ENCODE results near the gene ENOX1.

ENOX1 gene

DNA sequence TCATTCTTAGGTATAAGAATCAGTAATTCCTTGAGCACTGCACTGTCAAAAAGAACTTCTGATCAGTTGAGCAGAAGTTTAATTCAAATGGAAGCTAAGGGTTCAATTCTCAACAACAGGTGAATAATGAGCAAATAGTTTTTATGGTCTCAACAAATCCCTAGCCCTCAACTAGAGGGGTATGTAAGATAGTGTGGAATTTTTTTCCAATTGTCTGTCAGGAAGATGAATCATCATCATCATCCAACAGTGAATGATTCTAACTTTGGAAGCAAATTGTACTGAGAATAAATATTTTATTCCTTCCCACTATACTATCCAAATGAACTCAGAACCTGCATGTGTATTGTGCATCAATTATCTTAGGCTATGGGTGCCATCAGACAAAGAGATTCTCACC lies 372.7 kb downstream of the ENOX1 start:
- H3K27me3 Mint-ChIP-seq (ENCODE audit: low read depth), result peaks cover 4% of the 10 kb centered on the region
- H3K9me3 Mint-ChIP-seq, result no peaks in the 10 kb centered on the region
- H3K36me3 Mint-ChIP-seq (ENCODE audit: low read depth), result no peaks in the 10 kb centered on the region
- no peaks in the 10 kb centered on the region for H3K4me1 Mint-ChIP-seq (ENCODE audit: low read depth)
- no peak overlapping the region for H3K27ac Mint-ChIP-seq
- no peak overlapping the region for H3K4me3 Mint-ChIP-seq

DNA sequence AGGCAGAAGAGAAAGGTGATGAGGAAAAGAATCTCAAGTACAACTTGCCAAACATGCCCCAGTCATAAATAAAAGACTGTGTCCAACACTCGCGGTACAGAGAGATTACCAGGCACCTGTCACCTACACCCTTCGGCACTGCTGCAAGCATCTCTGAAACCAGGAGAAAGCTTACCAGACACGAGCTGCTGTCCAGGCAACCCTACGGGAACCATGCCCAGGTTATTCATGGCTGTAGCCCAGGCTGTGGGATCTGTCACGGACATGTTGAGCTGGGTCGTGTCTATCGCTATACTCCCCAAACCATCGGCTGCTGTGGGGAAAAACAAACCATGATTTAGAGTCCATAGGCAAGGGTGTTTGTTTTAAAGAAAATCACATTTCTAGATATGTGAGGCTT lies 375.0 kb downstream of the ENOX1 start:
- Mint-ChIP-seq H3K27me3 (ENCODE audit: low read depth) (peaks cover 10% of the 10 kb centered on the region), H3K36me3 (ENCODE audit: low read depth) (no peaks in the 10 kb centered on the region), H3K4me1 (ENCODE audit: low read depth) (no peaks in the 10 kb centered on the region)

DNA sequence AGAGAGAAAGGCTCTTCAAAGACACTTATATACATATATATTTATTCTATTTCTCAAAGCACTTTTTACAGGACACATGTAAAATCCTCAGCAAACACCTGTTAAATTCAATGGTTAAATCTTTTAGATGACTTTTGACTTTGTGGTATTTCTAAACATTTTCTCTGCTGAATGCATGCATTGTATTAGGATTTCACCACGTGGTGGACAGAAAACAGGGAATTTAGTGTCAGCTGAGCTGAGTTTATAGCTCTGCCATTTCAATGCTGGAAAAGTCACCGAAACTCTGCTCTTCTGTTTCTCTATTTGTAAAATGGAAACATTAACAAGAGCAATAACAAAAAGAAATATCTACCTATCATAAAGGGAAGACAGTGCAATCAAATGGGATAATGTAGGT lies 375.6 kb downstream of the ENOX1 start:
- H3K4me1 Mint-ChIP-seq (ENCODE audit: low read depth), result no peaks in the 10 kb centered on the region
- H3K36me3 Mint-ChIP-seq (ENCODE audit: low read depth), result no peaks in the 10 kb centered on the region
- H3K27ac Mint-ChIP-seq, result no peak overlapping the region
- peaks cover 10% of the 10 kb centered on the region for H3K27me3 Mint-ChIP-seq (ENCODE audit: low read depth)
- H3K9me3 Mint-ChIP-seq, result no peaks in the 10 kb centered on the region
- no peak overlapping the region for H3K4me3 Mint-ChIP-seq

More for the DNA sequence above, 375.0 kb downstream of the ENOX1 start:
- Mint-ChIP-seq H3K27ac (no peak overlapping the region), H3K4me3 (no peak overlapping the region), H3K9me3 (no peaks in the 10 kb centered on the region)

DNA sequence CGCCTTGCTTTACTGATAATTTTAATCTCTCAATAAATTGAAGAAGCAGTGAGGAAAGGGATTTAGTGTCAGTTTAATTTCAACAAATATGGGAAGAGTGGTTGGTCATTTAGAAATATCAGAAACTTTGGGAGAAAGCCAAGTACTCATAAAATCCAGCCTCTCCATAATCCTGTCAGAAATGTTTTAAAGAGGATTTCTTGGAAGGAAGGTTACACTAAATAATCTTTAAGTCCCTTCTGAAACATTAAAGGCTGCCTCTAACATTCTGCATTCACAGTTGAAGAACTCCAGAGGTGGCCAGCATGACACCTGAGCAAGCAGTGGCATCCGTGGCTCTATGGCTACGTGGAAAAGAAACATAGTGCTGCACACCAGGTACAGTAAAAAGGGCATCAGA lies 378.5 kb downstream of the ENOX1 start:
- Mint-ChIP-seq H3K36me3 (ENCODE audit: low read depth) (no peaks in the 10 kb centered on the region), H3K4me3 (no peak overlapping the region), H3K27me3 (ENCODE audit: low read depth) (peaks cover 14% of the 10 kb centered on the region), H3K4me1 (ENCODE audit: low read depth) (no peaks in the 10 kb centered on the region), H3K27ac (no peak overlapping the region), H3K9me3 (no peaks in the 10 kb centered on the region)

DNA sequence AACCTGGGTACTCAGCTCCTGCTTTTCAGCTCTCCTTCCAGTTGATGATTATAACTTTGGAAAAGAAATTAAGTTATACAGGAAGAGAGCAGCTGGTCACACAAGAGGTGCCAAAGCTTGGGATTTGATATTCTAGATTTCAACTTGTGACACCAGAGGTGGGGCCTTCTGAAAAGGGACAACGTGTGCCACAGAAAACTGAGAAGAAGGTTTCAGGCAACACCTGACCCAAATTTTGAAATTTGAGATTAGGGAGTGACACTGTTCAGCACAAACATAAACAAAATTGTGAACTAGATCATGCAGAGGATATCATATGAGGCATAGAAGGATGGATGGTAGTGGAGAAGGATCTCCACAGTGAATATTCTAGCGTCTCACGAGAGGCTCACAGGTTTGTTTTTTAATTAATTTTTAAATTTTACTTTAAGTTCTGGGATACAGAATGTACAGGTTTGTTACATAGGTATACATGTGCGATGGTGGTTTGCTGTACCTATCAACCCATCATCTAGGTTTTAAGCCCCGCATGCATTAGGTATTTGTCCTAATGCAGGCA lies 379.7 kb downstream of the ENOX1 start:
- H3K27me3 Mint-ChIP-seq (ENCODE audit: low read depth), result peaks cover 13% of the 10 kb centered on the region
- no peaks in the 10 kb centered on the region for H3K4me1 Mint-ChIP-seq (ENCODE audit: low read depth)
- H3K9me3 Mint-ChIP-seq, result no peaks in the 10 kb centered on the region
- no peak overlapping the region for H3K4me3 Mint-ChIP-seq
- H3K36me3 Mint-ChIP-seq (ENCODE audit: low read depth), result no peaks in the 10 kb centered on the region
- no peak overlapping the region for H3K27ac Mint-ChIP-seq

DNA sequence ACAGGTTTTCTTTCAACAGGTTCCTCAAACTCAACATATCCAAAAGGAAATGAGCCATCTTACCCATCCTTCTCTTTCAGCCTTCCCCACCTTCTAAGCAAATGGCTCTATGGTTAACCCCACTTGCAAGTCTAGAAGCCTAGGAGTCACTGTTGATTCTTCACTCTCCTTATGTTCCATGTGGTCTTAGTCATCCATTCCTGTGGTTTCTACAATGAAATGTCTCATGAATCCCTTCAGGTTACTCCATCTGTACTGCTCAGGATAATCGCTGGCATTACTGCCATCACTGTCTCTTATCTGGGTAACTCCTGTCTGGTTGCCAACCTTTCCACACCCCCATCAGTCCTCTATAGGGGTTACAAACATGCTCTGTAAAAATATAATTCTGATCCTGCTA lies 381.3 kb downstream of the ENOX1 start:
- no peaks in the 10 kb centered on the region for H3K4me1 Mint-ChIP-seq (ENCODE audit: low read depth)
- H3K27ac Mint-ChIP-seq, result no peak overlapping the region
- H3K36me3 Mint-ChIP-seq (ENCODE audit: low read depth), result no peaks in the 10 kb centered on the region
- H3K27me3 Mint-ChIP-seq (ENCODE audit: low read depth), result peaks cover 17% of the 10 kb centered on the region
- no peaks in the 10 kb centered on the region for H3K9me3 Mint-ChIP-seq
- H3K4me3 Mint-ChIP-seq, result no peak overlapping the region

DNA sequence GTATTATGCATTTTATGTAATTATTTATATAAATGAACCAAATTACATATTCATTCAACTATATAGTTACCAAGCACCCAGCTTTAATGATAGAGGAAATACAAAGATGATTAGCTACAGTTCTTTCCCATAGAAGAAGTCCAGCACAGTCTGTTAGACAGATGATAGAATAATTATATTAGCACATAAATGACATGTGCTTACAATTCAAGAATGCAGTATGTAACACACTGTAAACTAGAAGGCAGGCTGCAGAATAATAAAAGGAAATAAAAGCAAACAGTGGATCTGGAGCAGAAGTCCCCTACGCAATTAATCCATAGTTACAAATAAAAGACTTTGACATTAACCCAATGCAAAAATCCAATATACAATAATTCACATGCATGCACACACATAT lies 384.4 kb downstream of the ENOX1 start:
- no peaks in the 10 kb centered on the region for H3K36me3 Mint-ChIP-seq (ENCODE audit: low read depth)
- no peaks in the 10 kb centered on the region for H3K9me3 Mint-ChIP-seq
- no peaks in the 10 kb centered on the region for H3K4me1 Mint-ChIP-seq (ENCODE audit: low read depth)
- no peak overlapping the region for H3K27ac Mint-ChIP-seq
- no peak overlapping the region for H3K4me3 Mint-ChIP-seq
- H3K27me3 Mint-ChIP-seq (ENCODE audit: low read depth), result peaks cover 24% of the 10 kb centered on the region

DNA sequence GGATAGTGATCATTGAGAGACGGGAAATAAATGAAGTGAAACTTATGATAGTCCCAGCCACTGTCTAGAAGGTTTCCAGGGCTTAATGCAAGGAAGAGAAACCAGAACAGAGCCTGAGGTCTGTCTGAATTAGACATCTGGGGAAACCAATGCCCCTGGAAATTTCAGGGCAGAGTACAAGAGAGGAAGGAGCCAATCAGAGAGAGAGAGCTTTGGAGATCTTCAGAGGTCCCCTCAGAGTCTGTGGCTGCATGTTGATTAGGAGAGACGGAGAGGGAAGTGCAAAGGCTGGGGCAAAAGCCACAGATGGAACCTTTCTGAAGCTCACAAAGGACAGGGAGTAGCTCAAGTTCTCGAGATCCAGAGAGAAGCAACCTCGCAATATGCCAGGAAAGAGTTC lies 385.4 kb downstream of the ENOX1 start:
- no peaks in the 10 kb centered on the region for H3K4me1 Mint-ChIP-seq (ENCODE audit: low read depth)
- H3K36me3 Mint-ChIP-seq (ENCODE audit: low read depth), result no peaks in the 10 kb centered on the region
- H3K27ac Mint-ChIP-seq, result no peak overlapping the region
- H3K4me3 Mint-ChIP-seq, result no peak overlapping the region
- no peaks in the 10 kb centered on the region for H3K9me3 Mint-ChIP-seq
- peaks cover 24% of the 10 kb centered on the region for H3K27me3 Mint-ChIP-seq (ENCODE audit: low read depth)

DNA sequence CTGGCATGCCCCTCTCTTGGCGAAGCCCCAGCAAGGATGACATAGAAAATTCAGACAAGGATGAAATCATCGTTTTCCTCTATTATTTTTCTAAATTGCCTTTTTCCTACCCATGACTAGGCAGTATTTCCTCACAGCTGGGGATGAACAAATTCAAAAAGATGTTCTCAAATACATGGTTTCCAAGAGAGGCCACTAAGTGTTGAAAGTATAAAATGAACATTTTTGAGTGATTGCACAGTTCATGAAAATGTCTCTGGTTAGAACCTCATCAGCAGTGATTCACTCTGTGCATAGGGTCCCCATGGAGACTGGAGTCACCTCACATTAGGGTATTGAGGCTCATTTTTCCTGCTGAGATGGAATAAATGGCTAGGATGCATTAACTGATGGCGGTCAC lies 389.7 kb downstream of the ENOX1 start:
- Mint-ChIP-seq H3K27ac (no peak overlapping the region), H3K9me3 (no peaks in the 10 kb centered on the region), H3K4me3 (no peak overlapping the region), H3K4me1 (ENCODE audit: low read depth) (no peaks in the 10 kb centered on the region), H3K27me3 (ENCODE audit: low read depth) (peaks cover 17% of the 10 kb centered on the region), H3K36me3 (ENCODE audit: low read depth) (no peaks in the 10 kb centered on the region)

DNA sequence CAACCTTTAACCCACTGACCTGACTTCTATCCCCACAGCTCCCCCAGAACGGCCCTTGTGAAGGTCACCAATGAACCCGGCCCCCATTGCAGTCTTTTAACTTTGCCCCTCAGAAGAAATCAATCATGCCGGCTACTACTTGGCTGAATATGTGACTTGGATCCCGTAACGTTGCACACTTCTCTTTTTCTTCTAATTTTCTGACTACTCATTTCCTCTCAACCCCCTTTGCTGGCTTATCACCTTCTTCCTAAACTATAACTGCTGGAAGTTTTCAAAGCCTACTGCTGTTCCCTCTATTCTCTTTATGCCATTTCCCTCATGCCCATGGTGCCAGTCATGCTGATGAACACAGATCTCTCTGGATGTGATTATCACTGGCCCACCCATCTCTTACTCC lies 395.7 kb downstream of the ENOX1 start:
- peaks cover 7% of the 10 kb centered on the region for H3K27me3 Mint-ChIP-seq (ENCODE audit: low read depth)
- H3K36me3 Mint-ChIP-seq (ENCODE audit: low read depth), result no peaks in the 10 kb centered on the region
- H3K4me3 Mint-ChIP-seq, result no peak overlapping the region
- no peak overlapping the region for H3K27ac Mint-ChIP-seq
- no peaks in the 10 kb centered on the region for H3K4me1 Mint-ChIP-seq (ENCODE audit: low read depth)
- no peaks in the 10 kb centered on the region for H3K9me3 Mint-ChIP-seq

DNA sequence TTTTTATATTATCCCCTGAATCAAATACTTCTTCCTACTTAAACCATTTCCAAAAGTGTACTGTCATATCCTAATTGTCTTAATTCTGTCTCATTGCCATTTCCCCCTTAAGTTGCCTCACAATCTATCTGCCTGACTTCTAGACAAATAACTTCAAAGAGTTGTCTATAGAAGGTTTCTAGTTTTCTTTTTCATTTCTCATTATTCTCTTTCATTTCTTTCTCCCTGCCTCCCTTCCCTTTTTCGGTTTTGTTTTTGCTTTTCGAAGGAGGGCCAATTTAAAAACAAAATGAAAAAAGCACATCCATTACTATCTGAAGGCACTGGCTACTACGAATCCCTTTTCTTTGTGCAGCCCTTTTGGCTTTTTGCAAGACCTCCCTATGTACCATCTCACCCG lies 396.2 kb downstream of the ENOX1 start:
- no peaks in the 10 kb centered on the region for H3K36me3 Mint-ChIP-seq (ENCODE audit: low read depth)
- no peaks in the 10 kb centered on the region for H3K4me1 Mint-ChIP-seq (ENCODE audit: low read depth)
- H3K4me3 Mint-ChIP-seq, result no peak overlapping the region
- H3K9me3 Mint-ChIP-seq, result no peaks in the 10 kb centered on the region
- peaks cover 7% of the 10 kb centered on the region for H3K27me3 Mint-ChIP-seq (ENCODE audit: low read depth)
- no peak overlapping the region for H3K27ac Mint-ChIP-seq

DNA sequence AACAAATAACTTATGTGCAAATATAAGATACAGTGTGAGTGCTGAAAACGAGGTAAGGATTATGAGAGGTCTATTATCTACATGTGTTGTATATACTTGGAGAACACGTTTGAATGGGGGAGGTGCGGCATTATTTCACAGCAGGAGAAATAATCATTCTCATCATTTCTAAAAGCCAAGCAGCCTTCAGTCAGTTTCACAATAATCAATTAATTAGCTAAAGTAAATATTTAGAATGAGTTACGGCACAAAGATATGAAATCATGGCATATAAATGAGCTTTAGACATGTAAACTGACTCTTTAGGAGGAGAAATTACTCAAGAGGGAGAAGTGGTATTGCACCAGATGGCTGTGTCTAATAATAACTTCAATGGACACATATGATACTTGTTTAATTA lies 396.8 kb downstream of the ENOX1 start:
- H3K4me1 Mint-ChIP-seq (ENCODE audit: low read depth), result no peaks in the 10 kb centered on the region
- peaks cover 7% of the 10 kb centered on the region for H3K27me3 Mint-ChIP-seq (ENCODE audit: low read depth)
- no peak overlapping the region for H3K27ac Mint-ChIP-seq
- no peaks in the 10 kb centered on the region for H3K9me3 Mint-ChIP-seq
- H3K4me3 Mint-ChIP-seq, result no peak overlapping the region
- no peaks in the 10 kb centered on the region for H3K36me3 Mint-ChIP-seq (ENCODE audit: low read depth)

DNA sequence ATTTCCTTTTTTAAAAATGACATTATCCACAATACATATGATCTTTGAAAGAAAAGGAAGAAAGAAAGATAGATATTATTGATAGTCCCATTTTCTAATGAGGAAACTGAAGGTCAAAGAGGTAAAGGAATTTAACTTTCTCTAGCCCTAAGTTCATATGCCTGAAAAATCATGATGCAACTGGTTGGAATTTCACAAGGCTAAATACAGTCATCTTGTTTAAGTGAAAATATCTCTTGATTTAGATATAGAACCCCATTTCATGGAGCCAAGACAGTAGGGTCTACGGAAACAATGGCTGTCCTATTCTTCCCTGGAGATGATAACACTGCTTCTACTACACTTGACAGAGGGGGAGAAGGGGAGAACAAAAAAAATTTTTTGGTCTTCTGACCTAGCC lies 397.2 kb downstream of the ENOX1 start:
- Mint-ChIP-seq H3K4me1 (ENCODE audit: low read depth) (no peaks in the 10 kb centered on the region), H3K27ac (no peak overlapping the region), H3K4me3 (no peak overlapping the region), H3K9me3 (no peaks in the 10 kb centered on the region), H3K27me3 (ENCODE audit: low read depth) (peaks cover 7% of the 10 kb centered on the region), H3K36me3 (ENCODE audit: low read depth) (no peaks in the 10 kb centered on the region)

DNA sequence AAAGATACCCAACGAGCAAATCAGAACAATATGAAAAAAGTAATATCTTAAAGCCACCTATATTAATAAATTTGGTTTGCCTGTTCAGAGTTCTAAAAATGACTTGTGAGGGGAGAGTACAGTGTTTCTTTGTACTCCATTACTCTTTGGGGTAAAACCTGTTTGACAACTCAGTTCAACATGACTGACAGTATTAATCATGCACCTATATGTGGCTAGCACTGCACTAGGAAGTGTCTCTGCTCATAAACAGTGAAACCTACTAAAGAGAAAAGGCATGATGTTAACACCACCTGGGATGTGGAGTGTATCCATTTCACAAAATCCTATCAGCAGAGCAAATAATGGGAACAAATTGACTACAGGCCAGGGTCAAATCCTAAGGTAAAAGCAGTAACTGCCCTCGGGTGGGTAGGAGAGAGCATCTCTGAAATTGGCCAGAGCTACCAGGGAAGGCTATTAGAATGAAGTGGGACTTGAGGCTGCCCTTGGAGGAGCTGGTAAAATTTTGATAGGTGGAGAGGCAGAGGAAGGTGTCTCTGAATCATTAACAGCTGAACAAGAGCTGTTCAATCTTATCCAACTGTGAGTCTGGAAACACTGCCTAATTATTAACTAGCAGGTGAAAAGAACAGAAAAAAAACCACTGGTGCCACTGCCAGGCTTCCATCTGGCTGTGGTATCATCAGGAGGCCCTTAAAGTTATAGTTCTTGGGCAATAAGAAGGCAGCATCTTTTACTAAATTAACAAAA lies 398.3 kb downstream of the ENOX1 start:
- Mint-ChIP-seq H3K9me3 (no peaks in the 10 kb centered on the region), H3K27ac (no peak overlapping the region), H3K36me3 (ENCODE audit: low read depth) (no peaks in the 10 kb centered on the region), H3K4me3 (no peak overlapping the region), H3K27me3 (ENCODE audit: low read depth) (peaks cover 7% of the 10 kb centered on the region), H3K4me1 (ENCODE audit: low read depth) (no peaks in the 10 kb centered on the region)

DNA sequence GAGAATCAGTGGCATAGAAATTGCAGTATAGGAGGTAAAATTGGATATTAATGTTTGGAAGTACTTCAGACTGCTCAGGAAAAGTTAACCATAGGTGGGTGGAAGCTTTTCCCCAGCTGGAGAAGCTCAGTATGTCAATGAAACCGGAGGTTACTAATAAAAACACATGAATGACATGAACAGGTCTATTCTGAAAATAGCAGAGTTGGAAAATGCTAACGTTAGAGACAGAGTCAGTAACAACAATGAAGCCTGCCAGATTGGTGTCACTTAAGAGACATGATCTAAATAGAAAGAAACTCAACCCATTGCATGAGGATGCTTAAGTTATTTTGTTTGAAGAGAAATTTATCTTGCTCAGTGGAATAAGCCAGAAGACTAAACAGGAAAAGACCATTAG lies 398.9 kb downstream of the ENOX1 start:
- Mint-ChIP-seq H3K9me3 (no peaks in the 10 kb centered on the region), H3K27me3 (ENCODE audit: low read depth) (peaks cover 7% of the 10 kb centered on the region), H3K4me3 (no peak overlapping the region), H3K4me1 (ENCODE audit: low read depth) (no peaks in the 10 kb centered on the region), H3K36me3 (ENCODE audit: low read depth) (no peaks in the 10 kb centered on the region), H3K27ac (no peak overlapping the region)
